SK-N-SH (cell line): ENCODE measurements around the gene PARVA. TPM values are rescaled to one million over a fixed set of nuclear protein-coding genes. Genes with fewer than 3 reads are reported as not detected.

Source experiments
- CTCF ChIA-PET: fragments of 300-600, 350-600 bp; formaldehyde crosslinking; extraction: SDS; loops from one replicate; lab custom pipeline; 2021; lab: Yijun Ruan, JAX
- POLR2A ChIA-PET: fragments of 350-600 bp; sonication (Branson Sonifier 250); formaldehyde crosslinking; extraction: SDS; loops from one replicate; lab custom pipeline; 2020; ENCODE audit warnings: antibody characterized with exemption, inconsistent platforms; lab: Yijun Ruan, JAX
- DNase-seq: peaks from one replicate; pipeline ENCODE4 v3.0.0; 2012
- H2AFZ ChIP-seq: fragments of 200-600 bp; sonication (generic); 2 replicates; pipeline ENCODE4 v1.8.1; 2016; ENCODE audit warnings: antibody characterized with exemption, mild to moderate bottlenecking, low read depth
- H3F3A ChIP-seq: fragments of 200-600 bp; sonication (generic); replicated peaks from 2 replicates; pipeline ENCODE3; 2016; ENCODE audit warnings: antibody characterized with exemption, mild to moderate bottlenecking; ENCODE audit not compliant: insufficient read depth
- H3K27ac ChIP-seq, 2 experiments: fragments of 200-500 bp in 1 of 2; fragments of 200-600 bp in 1 of 2; sonication (Bioruptor generic) in 1 of 2; sonication (generic), shearing (Covaris generic) in 1 of 2; 2 replicates each; pipeline versions ENCODE4 v1.5.1 to v1.6.1; 2014 to 2016; ENCODE audit warnings: low read depth in 2 of 2, inconsistent platforms in 1 of 2, low read length in 1 of 2, mild to moderate bottlenecking in 1 of 2, mixed read lengths in 1 of 2
- H3K27me3 ChIP-seq: fragments of 200-600 bp; sonication (generic), shearing (Covaris generic); 2 replicates; pipeline ENCODE4 v1.6.1; 2016; ENCODE audit warnings: mixed run types; ENCODE audit not compliant: insufficient read depth
- H3K36me3 ChIP-seq, 2 experiments: fragments of 200-500 bp in 1 of 2; fragments of 200-600 bp in 1 of 2; sonication (Bioruptor generic) in 1 of 2; sonication (generic) in 1 of 2; replicated peaks in 1 of 2; 2 replicates each; pipeline versions ENCODE3 to v1.5.1; 2014 to 2016; ENCODE audit warnings: low read length in 1 of 2, mild to moderate bottlenecking in 1 of 2; ENCODE audit not compliant: insufficient read depth in 2 of 2, control insufficient read depth in 1 of 2
- H3K4me1 ChIP-seq, 2 experiments: fragments of 200-500 bp in 1 of 2; fragments of 200-600 bp in 1 of 2; sonication (Bioruptor generic) in 1 of 2; sonication (generic), shearing (Covaris generic) in 1 of 2; 2 replicates each; pipeline versions ENCODE4 v1.5.1 to v1.6.1; 2014 to 2016; ENCODE audit warnings: low read depth in 1 of 2, low read length in 1 of 2, mixed run types in 1 of 2; ENCODE audit not compliant: insufficient read depth in 2 of 2, control insufficient read depth in 1 of 2
- H3K4me2 ChIP-seq: fragments of 200-600 bp; sonication (generic), shearing (Covaris generic); 2 replicates; pipeline ENCODE4 v1.6.1; 2017; ENCODE audit warnings: mixed run types
- H3K4me3 ChIP-seq, 2 experiments: fragments of 200-500 bp in 1 of 2; fragments of 200-600 bp in 1 of 2; sonication (Bioruptor generic) in 1 of 2; sonication (generic), shearing (Covaris generic) in 1 of 2; 2 replicates each; pipeline versions ENCODE4 v1.5.1 to v1.8.1; 2014 to 2016; ENCODE audit warnings: low read depth in 2 of 2, inconsistent platforms in 1 of 2, low read length in 1 of 2, mild to moderate bottlenecking in 1 of 2, mixed read lengths in 1 of 2, moderate library complexity in 1 of 2
- H3K79me2 ChIP-seq: fragments of 200-600 bp; sonication (generic); 2 replicates; pipeline ENCODE4 v1.8.1; 2017; ENCODE audit warnings: mild to moderate bottlenecking; ENCODE audit not compliant: insufficient read depth
- H3K9ac ChIP-seq: fragments of 200-600 bp; sonication (generic); 2 replicates; pipeline ENCODE4 v1.6.1; 2017; ENCODE audit warnings: mixed run types
- H3K9me2 ChIP-seq: fragments of 200-600 bp; sonication (generic); 2 replicates; pipeline ENCODE4 v1.6.1; 2017; ENCODE audit warnings: mixed run types
- H3K9me3 ChIP-seq: fragments of 200-600 bp; sonication (generic); 2 replicates; pipeline ENCODE4 v1.6.1; 2017; ENCODE audit warnings: mixed run types, mild to moderate bottlenecking, moderate library complexity
- H4K20me1 ChIP-seq: fragments of 200-600 bp; sonication (generic); 2 replicates; pipeline ENCODE4 v1.6.1; 2017; ENCODE audit warnings: mild to moderate bottlenecking, mixed run types; ENCODE audit not compliant: insufficient read depth
- CHD2 ChIP-seq: fragments of 150-350 bp; IDR thresholded peaks from 2 replicates; pipeline ENCODE4 v1.6.1; 2018; ENCODE audit warnings: low read length; ENCODE audit not compliant: partially characterized antibody
- CTCF ChIP-seq: fragments of 200-600 bp; sonication (generic); IDR thresholded peaks from 2 replicates; pipeline ENCODE4 v1.6.1; 2017; ENCODE audit warnings: antibody characterized with exemption, mild to moderate bottlenecking, moderate library complexity
- ELF1 ChIP-seq: IDR thresholded peaks from 2 replicates; pipeline ENCODE4 v1.4.0; 2012
- EP300 ChIP-seq, 2 experiments: IDR thresholded peaks; 2 replicates each; pipeline versions ENCODE4 v1.4.0 to v1.6.1; 2012; ENCODE audit warnings: borderline replicate concordance in 1 of 2, low read depth in 1 of 2, low read length in 1 of 2
- FOSL2 ChIP-seq: IDR thresholded peaks from 2 replicates; pipeline ENCODE4 v1.4.0; 2012; ENCODE audit warnings: low read depth, mild to moderate bottlenecking, moderate library complexity, borderline replicate concordance
- FOXJ3 ChIP-seq: sonication (generic); formaldehyde crosslinking; IDR thresholded peaks from 2 replicates; pipeline ENCODE4 v1.5.1; 2020; ENCODE audit warnings: mild to moderate bottlenecking, missing genetic modification reagents
- GABPA ChIP-seq: IDR thresholded peaks from 2 replicates; pipeline ENCODE4 v1.4.0; 2012; ENCODE audit warnings: low read depth, mild to moderate bottlenecking
- GATA2 ChIP-seq: sonication (generic); formaldehyde crosslinking; IDR thresholded peaks from 2 replicates; pipeline ENCODE4 v1.5.0; 2020; ENCODE audit warnings: mild to moderate bottlenecking, missing genetic modification reagents
- IRF3 ChIP-seq: fragments of 150-350 bp; IDR thresholded peaks from 2 replicates; pipeline ENCODE4 v1.6.1; 2016; ENCODE audit warnings: mild to moderate bottlenecking, low read depth, low read length
- MEF2A ChIP-seq: IDR thresholded peaks from 2 replicates; pipeline ENCODE4 v1.4.0; 2012; ENCODE audit warnings: low read depth, borderline replicate concordance
- NFIC ChIP-seq: IDR thresholded peaks from 2 replicates; pipeline ENCODE4 v1.4.0; 2012; ENCODE audit warnings: borderline replicate concordance
- NRF1 ChIP-seq: IDR thresholded peaks from 2 replicates; pipeline ENCODE4 v1.6.1; 2012; ENCODE audit warnings: low read depth, mild to moderate bottlenecking, low read length
- POLR2AphosphoS5 ChIP-seq: IDR thresholded peaks from 2 replicates; pipeline ENCODE4 v1.6.1; 2012; ENCODE audit warnings: low read depth, low read length
- RAD21 ChIP-seq: IDR thresholded peaks from 2 replicates; pipeline ENCODE4 v1.6.1; 2012; ENCODE audit warnings: mild to moderate bottlenecking, low read length
- RCOR1 ChIP-seq: fragments of 150-350 bp; IDR thresholded peaks from 2 replicates; pipeline ENCODE4 v1.6.1; 2017; ENCODE audit warnings: antibody characterized with exemption, low read length
- SIN3A ChIP-seq: IDR thresholded peaks from 2 replicates; pipeline ENCODE4 v1.6.1; 2012; ENCODE audit warnings: low read depth, mild to moderate bottlenecking, low read length, moderate library complexity, borderline replicate concordance
- TCF12 ChIP-seq: IDR thresholded peaks from 2 replicates; pipeline ENCODE4 v1.4.0; 2012
- TEAD4 ChIP-seq: IDR thresholded peaks from 2 replicates; pipeline ENCODE4 v1.4.0; 2012; ENCODE audit warnings: mild to moderate bottlenecking, borderline replicate concordance; ENCODE audit not compliant: insufficient read depth
- USF2 ChIP-seq: fragments of 150-350 bp; IDR thresholded peaks from 2 replicates; pipeline ENCODE4 v1.6.1; 2017; ENCODE audit warnings: antibody characterized with exemption, low read length, low read depth, borderline replicate concordance
- ZBTB33 ChIP-seq: IDR thresholded peaks from 2 replicates; pipeline ENCODE4 v1.4.0; 2012; ENCODE audit warnings: low read depth, borderline replicate concordance
- WGBS: methylation state at CpG from one replicate; pipeline ENCODE4 v1.1.6; 2017; ENCODE audit warnings: low lambda C conversion rate; 5-methylcytosine and 5-hydroxymethylcytosine counted together
- polyA plus RNA-seq, 3 experiments: library from polyadenylated mRNA; depleted of rRNA; stranded (reverse); fragments of >200 nt; gene quantifications; 2 replicates each; pipeline ENCODE4 v1.2.3, GENCODE V29; 2012

Gene PARVA
- polyA plus RNA-seq, 1 of the 3 experiments (the other 2 are of a cell fraction): 27.6 TPM

GRCh38 chr11:12329169-12329568, 48.2 kb upstream of the PARVA start:
- H3K4me1 ChIP-seq: peaks cover 10 to 16% of the 10 kb centered on the region in 2 experiments; a peak in 3 of 4 replicates
- no peak for DNase-seq
- H3K4me2 ChIP-seq: no peak overlapping the region
- no peaks in the 10 kb centered on the region for H3F3A ChIP-seq
- no peaks in the 10 kb centered on the region for H3K27me3 ChIP-seq
- no peaks in the 10 kb centered on the region for H3K9me3 ChIP-seq
- no peak overlapping the region for H3K9ac ChIP-seq
- no peaks in the 10 kb centered on the region for H3K79me2 ChIP-seq
- no peaks in the 10 kb centered on the region for H3K9me2 ChIP-seq
- no peak overlapping the region; a peak in 1 of 4 replicates for H3K27ac ChIP-seq
- no peak overlapping the region for H3K4me3 ChIP-seq
- H3K36me3 ChIP-seq: no peaks in the 10 kb centered on the region
- POLR2A ChIA-PET: no interaction called here
- no peak for TF ChIP-seq TEAD4
- TF ChIP-seq USF2: no peak
- TF ChIP-seq ZBTB33: no peak
- TF ChIP-seq FOSL2: no peak
- no peak for TF ChIP-seq FOXJ3 (CRISPR knock-in tag)
- no peak for TF ChIP-seq ELF1
- no peak for TF ChIP-seq CHD2
- no peak for TF ChIP-seq GABPA
- TF ChIP-seq IRF3: no peak
- TF ChIP-seq NRF1: no peak
- TF ChIP-seq RAD21: no peak
- TF ChIP-seq SIN3A: no peak
- TF ChIP-seq NFIC: no peak
- TF ChIP-seq EP300 (IDR thresholded peaks at IDR 0.05; ENCODE audit: borderline replicate concordance in 1 of 2, low read depth in 1 of 2, low read length in 1 of 2): no peak
- no peak for TF ChIP-seq RCOR1
- TF ChIP-seq GATA2: no peak
- TF ChIP-seq TCF12: no peak
- TF ChIP-seq CTCF: no peak
- TF ChIP-seq POLR2AphosphoS5: no peak
- no peak for TF ChIP-seq MEF2A
- H4K20me1 ChIP-seq: no peaks in the 10 kb centered on the region
- CTCF ChIA-PET: interaction anchor here (1.1 to 7.7 kb wide), 9 partner anchors 9 to 881 kb away, joined by 3 to 139 read pairs (median 4); no protein-coding TSS in a partner anchor
- WGBS: 91% methylated on average over 4 of the region's 4 CpGs
- H2AFZ ChIP-seq: no peak overlapping the region
